B cell (primary cell): ENCODE measurements around the gene NUSAP1. TPM values are rescaled to one million over a fixed set of nuclear protein-coding genes. Genes with fewer than 3 reads are reported as not detected.

Source experiments
- ATAC-seq: fragments of 200-7000 bp; cut with Tn5 transposase; one replicate; pipeline ENCODE4 v1.10.0; 2021; ENCODE audit warnings: low read depth, mild to moderate bottlenecking, moderate number of reproducible peaks, moderate library complexity
- CTCF ChIA-PET: fragments of 350-600 bp; sonication (Branson Sonifier 250); formaldehyde crosslinking; loops from one replicate; lab custom pipeline; 2021; ENCODE audit warnings: antibody characterized with exemption, inconsistent platforms; lab: Charles Lee
- POLR2A ChIA-PET: fragments of 350-600 bp; sonication (Branson Sonifier 250); formaldehyde crosslinking; loops from one replicate; lab custom pipeline; 2021; ENCODE audit warnings: antibody characterized with exemption; lab: Charles Lee
- DNase-seq: peaks from one replicate; pipeline ENCODE4 v3.0.0; 2013
- H2AFZ ChIP-seq: 2 replicates; pipeline ENCODE4 v1.6.1; 2012; ENCODE audit warnings: mild to moderate bottlenecking, low read depth, low read length; ENCODE audit not compliant: insufficient read depth, poor library complexity, severe bottlenecking
- H3K27ac ChIP-seq, 2 donors: 1 replicate in 1 of 2; 2 replicates in 1 of 2; pipeline ENCODE4 v1.5.1; 2012 to 2013; ENCODE audit warnings: low read length in 2 of 2, mild to moderate bottlenecking in 2 of 2, moderate library complexity in 1 of 2
- H3K27me3 ChIP-seq, 4 experiments: fragments of 200-600 bp in 1 of 4; sonication (generic) in 1 of 4; replicated peaks in 1 of 4; 1 replicate in 2 of 4; 2 replicates in 2 of 4; pipeline versions ENCODE4 v1.6.1 to v1.7.0; 2013 to 2016; ENCODE audit warnings: low read length in 3 of 4, mild to moderate bottlenecking in 2 of 4, mixed read lengths in 1 of 4, moderate library complexity in 1 of 4; ENCODE audit not compliant: insufficient read depth in 4 of 4, control insufficient read depth in 3 of 4; ENCODE audit errors: control extremely low read depth in 1 of 4
- H3K36me3 ChIP-seq, 2 experiments: replicated peaks in 1 of 2; 1 replicate in 1 of 2; 2 replicates in 1 of 2; pipeline versions ENCODE4 v1.6.1 to v1.7.1; 2013; ENCODE audit warnings: low read length in 1 of 2; ENCODE audit not compliant: insufficient read depth in 2 of 2, control insufficient read depth in 1 of 2; ENCODE audit errors: control extremely low read depth in 1 of 2, extremely low read depth in 1 of 2
- H3K4me1 ChIP-seq, 2 donors: fragments of 200-600 bp in 1 of 2; sonication (generic) in 1 of 2; 1 replicate in 1 of 2; 2 replicates in 1 of 2; pipeline versions ENCODE4 v1.5.1 to v1.6.1; 2013 to 2017; ENCODE audit warnings: low read length in 2 of 2; ENCODE audit not compliant: control insufficient read depth in 2 of 2, insufficient read depth in 2 of 2
- H3K4me2 ChIP-seq: replicated peaks from 2 replicates; pipeline ENCODE3; 2012; ENCODE audit warnings: mild to moderate bottlenecking, low read depth, low read length; ENCODE audit not compliant: poor library complexity, severe bottlenecking
- H3K4me3 ChIP-seq, 5 experiments: fragments of 200-600 bp in 1 of 5; sonication (generic) in 1 of 5; 1 replicate in 3 of 5; 2 replicates in 2 of 5; pipeline versions ENCODE4 v1.5.1 to v1.7.0; 2011 to 2016; ENCODE audit warnings: low read length in 4 of 5, mild to moderate bottlenecking in 4 of 5, low read depth in 2 of 5, control low read depth in 1 of 5, moderate library complexity in 1 of 5; ENCODE audit not compliant: insufficient read depth in 1 of 5; ENCODE audit errors: control extremely low read depth in 1 of 5, extremely low read depth in 1 of 5
- H3K79me2 ChIP-seq: fragments of 200-600 bp; sonication (generic); one replicate; pipeline ENCODE4 v1.6.0; 2016; ENCODE audit warnings: low read length; ENCODE audit not compliant: control insufficient read depth, insufficient read depth
- H3K9ac ChIP-seq: fragments of 200-600 bp; sonication (generic); 2 replicates; pipeline ENCODE4 v1.6.1; 2017; ENCODE audit warnings: mild to moderate bottlenecking, low read length, moderate library complexity
- H3K9me3 ChIP-seq, 3 donors: one replicate each; pipeline versions ENCODE4 v1.6.1 to v1.7.1; 2013; ENCODE audit warnings: low read length in 2 of 3; ENCODE audit not compliant: control insufficient read depth in 2 of 3, insufficient read depth in 1 of 3; ENCODE audit errors: control extremely low read depth in 1 of 3
- H4K20me1 ChIP-seq: 2 replicates; pipeline ENCODE4 v1.6.0; 2012; ENCODE audit warnings: mild to moderate bottlenecking, low read length; ENCODE audit not compliant: insufficient read depth, control insufficient read depth, poor library complexity, severe bottlenecking
- H3K27ac Mint-ChIP-seq: one replicate; pipeline ENCODE4 v1.8.0; 2021; ENCODE audit warnings: mixed read lengths
- H3K27me3 Mint-ChIP-seq: one replicate; pipeline ENCODE4 v1.8.0; 2021; ENCODE audit warnings: mixed read lengths
- H3K4me1 Mint-ChIP-seq: one replicate; pipeline ENCODE4 v1.8.0; 2021; ENCODE audit warnings: mixed read lengths
- H3K4me3 Mint-ChIP-seq: one replicate; pipeline ENCODE4 v1.8.0; 2021; ENCODE audit warnings: mixed read lengths
- H3K9me3 Mint-ChIP-seq: one replicate; pipeline ENCODE4 v1.8.0; 2022; ENCODE audit warnings: mixed read lengths; ENCODE audit not compliant: insufficient read depth
- CTCF ChIP-seq: fragments of 200-600 bp; IDR thresholded peaks from one replicate; pipeline ENCODE4 v1.8.0; 2022; ENCODE audit warnings: antibody characterized with exemption, mild to moderate bottlenecking
- EZH2 ChIP-seq: IDR thresholded peaks from 2 replicates; pipeline ENCODE4 v1.6.1; 2012; ENCODE audit warnings: borderline replicate concordance, low read depth, mild to moderate bottlenecking, moderate library complexity, low read length; ENCODE audit not compliant: insufficient read depth, poor library complexity, severe bottlenecking
- WGBS: methylation state at CpG from one replicate; pipeline ENCODE4 v1.1.5; 2013; ENCODE audit warnings: missing lambda C conversion rate; ENCODE audit not compliant: insufficient coverage; 5-methylcytosine and 5-hydroxymethylcytosine counted together
- intact Hi-C: fragments of 100-400 bp; cut with micrococcal nuclease; formaldehyde crosslinking; loops from one replicate; pipeline ENCODE4 v1.10.0; 2022
- polyA plus RNA-seq: library from polyadenylated mRNA; depleted of rRNA; stranded (reverse); fragments of >200 nt; gene quantifications from 2 replicates; pipeline ENCODE4 v1.2.3, GENCODE V29; 2012
- total RNA-seq, 2 donors: library from RNA; stranded (reverse); fragments of 120-200 nt in 1 of 2; gene quantifications; 1 replicate in 1 of 2; 2 replicates in 1 of 2; pipeline versions ENCODE4 v1.2.3 to v1.2.4, GENCODE V29; 2013 to 2022

The NUSAP1 gene
- total and polyA plus RNA-seq, 2 donors (not counting 1 experiment from before 2014, with no cell fraction given): 5.4 to 8.3 TPM

GRCh38 chr15:41285285-41285684, 47.4 kb upstream of the NUSAP1 start:
- no peaks in the 10 kb centered on the region for H3K27me3 Mint-ChIP-seq
- Histone ChIP-seq H3K4me1 (peaks cover 16 to 33% of the 10 kb centered on the region in 2 donors), H3K27ac (peak overlapping the region in 1 of 2 donors; percentile 86), H3K9ac (peak overlapping the region; percentile 85), H3K27me3 (no peaks in the 10 kb centered on the region), H3K36me3 (peaks cover 2 to 41% of the 10 kb centered on the region in 2 experiments), H3K9me3 (no peaks in the 10 kb centered on the region), H3K4me2 (peak overlapping the region; percentile 79), H3K4me3 (peak overlapping the region in 4 of 5 experiments; percentile 86 to 97 (median 94)), H3K79me2 (peaks cover 49% of the 10 kb centered on the region), H4K20me1 (peaks cover 9% of the 10 kb centered on the region), H2AFZ (no peak overlapping the region)
- no peaks in the 10 kb centered on the region for H3K9me3 Mint-ChIP-seq
- intact Hi-C loops: no loop called here
- DNase-seq (no peak), ATAC-seq (no peak)
- ChIA-PET CTCF (interaction anchor here (1.4 kb wide), 1 partner anchor 47 kb away, joined by 4 read pairs; the partner anchor contains the start of genes NUSAP1 and OIP5), POLR2A (interaction anchor here (0.6 kb wide), 1 partner anchor 118 kb away, joined by 3 read pairs; no protein-coding TSS in a partner anchor)
- peak overlapping the region; percentile 97 for H3K27ac Mint-ChIP-seq
- H3K4me1 Mint-ChIP-seq: peaks cover 45% of the 10 kb centered on the region
- peak overlapping the region; percentile 95 for H3K4me3 Mint-ChIP-seq
- 55% methylated on average over 6 of the region's 7 CpGs for WGBS
- no peak for TF ChIP-seq EZH2
- no peak for TF ChIP-seq CTCF

GRCh38 chr15:41286665-41287333, 45.9 kb upstream of the NUSAP1 start:
- intact Hi-C loops: no loop called here
- POLR2A ChIA-PET: no interaction called here
- Histone ChIP-seq H3K27me3 (no peaks in the 10 kb centered on the region), H2AFZ (no peak overlapping the region), H3K4me3 (no peak overlapping the region), H3K9ac (no peak overlapping the region), H3K9me3 (no peaks in the 10 kb centered on the region), H3K4me1 (peaks cover 30 to 48% of the 10 kb centered on the region in 2 donors), H3K79me2 (peaks cover 49% of the 10 kb centered on the region), H3K4me2 (no peak overlapping the region), H4K20me1 (peaks cover 9% of the 10 kb centered on the region), H3K36me3 (peaks cover 2 to 41% of the 10 kb centered on the region in 2 experiments), H3K27ac (no peak overlapping the region)
- CTCF ChIA-PET: interaction anchor here (0.6 to 1.0 kb wide), 2 partner anchors 46 to 734 kb away, joined by 5 to 6 read pairs; partner anchors contain the start of genes NUSAP1 and OIP5
- no peak for DNase-seq
- H3K27ac Mint-ChIP-seq: no peak overlapping the region
- H3K9me3 Mint-ChIP-seq: no peaks in the 10 kb centered on the region
- peaks cover 60% of the 10 kb centered on the region for H3K4me1 Mint-ChIP-seq
- ATAC-seq: no peak
- H3K4me3 Mint-ChIP-seq: no peak overlapping the region
- TF ChIP-seq CTCF (no peak), EZH2 (no peak)
- WGBS: no CpG with 5 or more reads among the region's 6 CpGs
- no peaks in the 10 kb centered on the region for H3K27me3 Mint-ChIP-seq
